Activated CD8-positive, alpha-beta T cell treated with anti-CD3 and anti-CD28 coated beads, Interleukin-2, amount 10 ng/mL, durations not matched to agents 7 days and 5 days (primary cell): ENCODE results near the gene MED26. TPM values are rescaled to one million over a fixed set of nuclear protein-coding genes. Genes with fewer than 3 reads are reported as not detected.

ENCODE experiments used
- ATAC-seq: fragments of 150-1000 bp; cut with Tn5 transposase; one replicate; pipeline ENCODE4 v1.10.0; 2021; ENCODE audit warnings: moderate library complexity
- CTCF ChIA-PET: fragments of 350-600 bp; sonication (Branson Sonifier 250); formaldehyde crosslinking; loops from one replicate; lab custom pipeline; 2021; ENCODE audit warnings: antibody characterized with exemption; lab: Charles Lee
- POLR2A ChIA-PET: fragments of 350-600 bp; sonication (Branson Sonifier 250); formaldehyde crosslinking; loops from one replicate; lab custom pipeline; 2021; ENCODE audit warnings: antibody characterized with exemption; lab: Charles Lee
- DNase-seq: peaks from one replicate; pipeline ENCODE4 v3.0.0-alpha.2; 2020
- H3K27ac Mint-ChIP-seq: one replicate; pipeline ENCODE4 v1.8.0; 2021; ENCODE audit warnings: mild to moderate bottlenecking, mixed read lengths
- H3K27me3 Mint-ChIP-seq: one replicate; pipeline ENCODE4 v1.8.0; 2021; ENCODE audit warnings: low read depth, mixed read lengths
- H3K36me3 Mint-ChIP-seq: one replicate; pipeline ENCODE4 v1.8.0; 2021; ENCODE audit warnings: low read depth, mixed read lengths
- H3K4me1 Mint-ChIP-seq: one replicate; pipeline ENCODE4 v1.8.0; 2021; ENCODE audit warnings: low read depth, mixed read lengths
- H3K4me3 Mint-ChIP-seq: one replicate; pipeline ENCODE4 v1.8.0; 2021; ENCODE audit warnings: mild to moderate bottlenecking, mixed read lengths
- H3K9me3 Mint-ChIP-seq: one replicate; pipeline ENCODE4 v1.8.0; 2022; ENCODE audit warnings: mixed read lengths; ENCODE audit not compliant: insufficient read depth
- total RNA-seq, 2 experiments: library from RNA; stranded (reverse); gene quantifications; one replicate each; pipeline ENCODE4 v1.2.3, GENCODE V29; 2021

Gene MED26
- total RNA-seq, 2 experiments from 2014 or later: 17.2 to 17.4 TPM

- Mint-ChIP-seq H3K27me3 (no peaks in the 10 kb centered on the region), H3K36me3 (peaks cover 21% of the 10 kb centered on the region), H3K4me3 (peak overlapping the region; percentile 78), H3K4me1 (peaks cover 74% of the 10 kb centered on the region), H3K9me3 (no peaks in the 10 kb centered on the region), H3K27ac (peak overlapping the region; percentile 95)
- no peak for ATAC-seq
- no peak for DNase-seq
- ChIA-PET POLR2A (interaction anchor here (0.9 to 1.3 kb wide), 2 partner anchors 10 to 77 kb away, joined by 4 read pairs; no protein-coding TSS in a partner anchor), CTCF (no interaction called here)
These were observed 45.3 kb downstream of the MED26 start for GRCh38 chr19:16582486-16583261.

- CTCF ChIA-PET: no interaction called here
- no peak overlapping the region for H3K4me3 Mint-ChIP-seq
- POLR2A ChIA-PET: interaction anchor here (0.7 to 1.3 kb wide), 2 partner anchors 9 to 96 kb away, joined by 3 to 4 read pairs; no protein-coding TSS in a partner anchor
These were observed 46.0 kb downstream of the MED26 start for GRCh38 chr19:16581971-16582343.

GRCh38 chr19:16581145-16581970, 46.6 kb downstream of the MED26 start:
- Mint-ChIP-seq H3K27me3 (no peaks in the 10 kb centered on the region), H3K36me3 (peaks cover 24% of the 10 kb centered on the region), H3K4me1 (peaks cover 63% of the 10 kb centered on the region), H3K9me3 (no peaks in the 10 kb centered on the region), H3K4me3 (no peak overlapping the region), H3K27ac (peak overlapping the region; percentile 95)
- ChIA-PET CTCF (no interaction called here), POLR2A (interaction anchor here (0.7 to 1.3 kb wide), 2 partner anchors 9 to 95 kb away, joined by 3 to 4 read pairs; no protein-coding TSS in a partner anchor)
- DNase-seq (no peak), ATAC-seq (no peak)

More at GRCh38 chr19:16581971-16582343, 46.0 kb downstream of the MED26 start:
- Mint-ChIP-seq H3K27ac (peak overlapping the region; percentile 95), H3K4me1 (peaks cover 68% of the 10 kb centered on the region), H3K36me3 (peaks cover 23% of the 10 kb centered on the region), H3K9me3 (no peaks in the 10 kb centered on the region), H3K27me3 (no peaks in the 10 kb centered on the region)
- DNase-seq (no peak), ATAC-seq (no peak)

GRCh38 chr19:16579381-16579780, 48.6 kb downstream of the MED26 start:
- ChIA-PET POLR2A (interaction anchor here (0.7 to 1.2 kb wide), 2 partner anchors 8 to 17 kb away, joined by 3 to 4 read pairs; no protein-coding TSS in a partner anchor), CTCF (no interaction called here)
- Mint-ChIP-seq H3K4me1 (peaks cover 54% of the 10 kb centered on the region), H3K9me3 (no peaks in the 10 kb centered on the region), H3K4me3 (no peak overlapping the region), H3K36me3 (peaks cover 32% of the 10 kb centered on the region), H3K27ac (peak overlapping the region; percentile 55), H3K27me3 (no peaks in the 10 kb centered on the region)
- ATAC-seq (no peak), DNase-seq (no peak)

GRCh38 chr19:16577531-16577985, 50.4 kb downstream of the MED26 start:
- Mint-ChIP-seq H3K36me3 (peaks cover 43% of the 10 kb centered on the region), H3K27me3 (no peaks in the 10 kb centered on the region), H3K4me1 (peaks cover 54% of the 10 kb centered on the region), H3K9me3 (no peaks in the 10 kb centered on the region), H3K4me3 (no peak overlapping the region), H3K27ac (no peak overlapping the region)
- ATAC-seq (no peak), DNase-seq (no peak)
- ChIA-PET CTCF (no interaction called here), POLR2A (no interaction called here)

- Mint-ChIP-seq H3K9me3 (no peaks in the 10 kb centered on the region), H3K4me3 (no peak overlapping the region), H3K27me3 (no peaks in the 10 kb centered on the region), H3K27ac (no peak overlapping the region), H3K36me3 (peaks cover 45% of the 10 kb centered on the region), H3K4me1 (peaks cover 51% of the 10 kb centered on the region)
- no peak for DNase-seq
- CTCF ChIA-PET: no interaction called here
- ATAC-seq: no peak
- POLR2A ChIA-PET: no interaction called here
These were observed 51.1 kb downstream of the MED26 start for GRCh38 chr19:16576690-16577530.

GRCh38 chr19:16575861-16576689, 51.9 kb downstream of the MED26 start:
- CTCF ChIA-PET: interaction anchor here (0.5 kb wide), 1 partner anchor 582 kb away, joined by 3 read pairs; no protein-coding TSS in a partner anchor
- DNase-seq (no peak), ATAC-seq (no peak)
- Mint-ChIP-seq H3K27ac (no peak overlapping the region), H3K9me3 (no peaks in the 10 kb centered on the region), H3K27me3 (no peaks in the 10 kb centered on the region), H3K4me1 (peaks cover 54% of the 10 kb centered on the region), H3K4me3 (no peak overlapping the region), H3K36me3 (peaks cover 46% of the 10 kb centered on the region)
- POLR2A ChIA-PET: interaction anchor here (0.5 kb wide), 1 partner anchor 16 kb away, joined by 3 read pairs; no protein-coding TSS in a partner anchor

- Mint-ChIP-seq H3K27ac (peak overlapping the region; percentile 12), H3K27me3 (no peaks in the 10 kb centered on the region), H3K4me1 (peaks cover 57% of the 10 kb centered on the region), H3K9me3 (no peaks in the 10 kb centered on the region), H3K4me3 (no peak overlapping the region), H3K36me3 (peaks cover 50% of the 10 kb centered on the region)
- DNase-seq (no peak), ATAC-seq (no peak)
- CTCF ChIA-PET: no interaction called here
- POLR2A ChIA-PET: interaction anchor here (0.8 kb wide), 1 partner anchor 12 kb away, joined by 3 read pairs; no protein-coding TSS in a partner anchor
These were observed 52.7 kb downstream of the MED26 start for GRCh38 chr19:16575282-16575681.

- Mint-ChIP-seq H3K36me3 (peaks cover 53% of the 10 kb centered on the region), H3K4me3 (peak overlapping the region; percentile 100), H3K9me3 (no peaks in the 10 kb centered on the region), H3K27ac (peak overlapping the region; percentile 100), H3K27me3 (no peaks in the 10 kb centered on the region), H3K4me1 (peaks cover 59% of the 10 kb centered on the region)
- ATAC-seq (no peak), DNase-seq (no peak)
- ChIA-PET POLR2A (interaction anchor here (1.0 to 4.1 kb wide), 6 partner anchors 8 to 78 kb away, joined by 3 to 35 read pairs (median 9); partner anchors contain the start of genes C19orf44, CALR3 and MED26), CTCF (interaction anchor here (1.0 to 2.5 kb wide), 5 partner anchors 10 to 463 kb away, joined by 3 to 15 read pairs (median 9); no protein-coding TSS in a partner anchor)
These were observed 54.1 kb downstream of the MED26 start for GRCh38 chr19:16573925-16574324.

- H3K36me3 Mint-ChIP-seq: peaks cover 55% of the 10 kb centered on the region
- ATAC-seq: no peak
- CTCF ChIA-PET: interaction anchor here (1.0 to 2.5 kb wide), 5 partner anchors 11 to 462 kb away, joined by 3 to 15 read pairs (median 9); no protein-coding TSS in a partner anchor
- peaks cover 61% of the 10 kb centered on the region for H3K4me1 Mint-ChIP-seq
- peak overlapping the region; percentile 100 for H3K4me3 Mint-ChIP-seq
- no peak for DNase-seq
- POLR2A ChIA-PET: interaction anchor here (0.7 to 4.1 kb wide), 8 partner anchors 8 to 77 kb away, joined by 3 to 35 read pairs (median 5); partner anchors contain the start of genes C19orf44, CALR3 and MED26
- H3K27me3 Mint-ChIP-seq: no peaks in the 10 kb centered on the region
- H3K27ac Mint-ChIP-seq: peak overlapping the region; percentile 100
- no peaks in the 10 kb centered on the region for H3K9me3 Mint-ChIP-seq
These were observed 54.7 kb downstream of the MED26 start for GRCh38 chr19:16573296-16573695.
